GM23338 (cell line): ENCODE data around the gene AVPR2.

Source experiments
- CREB1 ChIP-seq: fragments of 250-450 bp; sonication (Bioruptor Pico); IDR thresholded peaks from 2 replicates; pipeline ENCODE4 v1.5.0; 2020; ENCODE audit warnings: low read depth, mild to moderate bottlenecking, moderate library complexity
- CTCF ChIP-seq, 2 experiments: fragments of 200-600 bp in 1 of 2; sonication (generic) in 1 of 2; conservative IDR thresholded peaks; 2 replicates each; pipeline versions ENCODE4 v1.5.1 to v1.6.1; 2016 to 2017; ENCODE audit warnings: antibody characterized with exemption in 2 of 2, low read depth in 2 of 2, mild to moderate bottlenecking in 2 of 2, moderate library complexity in 1 of 2
- ETS1 ChIP-seq: IDR thresholded peaks from 2 replicates; pipeline ENCODE4 v1.6.1; 2016; ENCODE audit warnings: antibody characterized with exemption
- EZH2 ChIP-seq: fragments of 200-600 bp; sonication (generic); IDR thresholded peaks from one replicate; pipeline ENCODE4 v1.8.0; 2017; ENCODE audit warnings: antibody characterized with exemption, mild to moderate bottlenecking, low read depth; ENCODE audit not compliant: unreplicated experiment
- EZH2phosphoT487 ChIP-seq: fragments of 200-600 bp; sonication (generic); IDR thresholded peaks from one replicate; pipeline ENCODE4 v1.8.1; 2018; ENCODE audit warnings: antibody characterized with exemption; ENCODE audit not compliant: unreplicated experiment
- JUNB ChIP-seq: IDR thresholded peaks from one replicate; pipeline ENCODE4 v1.6.1; 2016; ENCODE audit warnings: antibody characterized with exemption; ENCODE audit not compliant: unreplicated experiment
- NANOG ChIP-seq: IDR thresholded peaks from 2 replicates; pipeline ENCODE4 v1.6.1; 2016; ENCODE audit warnings: antibody characterized with exemption, borderline replicate concordance
- POLR2AphosphoS5 ChIP-seq: IDR thresholded peaks from 2 replicates; pipeline ENCODE4 v1.6.1; 2016; ENCODE audit warnings: antibody characterized with exemption, low read depth
- REST ChIP-seq: IDR thresholded peaks from one replicate; pipeline ENCODE4 v1.6.1; 2018; ENCODE audit warnings: antibody characterized with exemption; ENCODE audit not compliant: unreplicated experiment
- ZNF114 ChIP-seq: fragments of 250-450 bp; sonication (Bioruptor Pico); IDR thresholded peaks from 2 replicates; pipeline ENCODE4 v1.5.0; 2020; ENCODE audit warnings: mild to moderate bottlenecking, moderate library complexity
- ZNF462 ChIP-seq: fragments of 250-450 bp; sonication (Bioruptor Pico); IDR thresholded peaks from 2 replicates; pipeline ENCODE4 v1.5.0; 2020; ENCODE audit warnings: mild to moderate bottlenecking, moderate library complexity

- no peak for TF ChIP-seq CTCF (conservative IDR thresholded peaks at IDR 0.05; ENCODE audit: low read depth in 2 of 2)
- TF ChIP-seq EZH2phosphoT487 = no peak
- TF ChIP-seq REST = no peak
- TF ChIP-seq POLR2AphosphoS5 = no peak
- no peak for TF ChIP-seq CREB1 (CRISPR knock-in tag)
- no peak for TF ChIP-seq JUNB
- no peak for TF ChIP-seq ETS1
- no peak for TF ChIP-seq NANOG
- no peak for TF ChIP-seq EZH2
- no peak for TF ChIP-seq ZNF462
- no peak for TF ChIP-seq ZNF114
These were observed 16.1 kb downstream of the AVPR2 start for GRCh38 chrX:153920546-153920945.
